ENCODE measurements around the gene CEP89.

Gene CEP89

DNA sequence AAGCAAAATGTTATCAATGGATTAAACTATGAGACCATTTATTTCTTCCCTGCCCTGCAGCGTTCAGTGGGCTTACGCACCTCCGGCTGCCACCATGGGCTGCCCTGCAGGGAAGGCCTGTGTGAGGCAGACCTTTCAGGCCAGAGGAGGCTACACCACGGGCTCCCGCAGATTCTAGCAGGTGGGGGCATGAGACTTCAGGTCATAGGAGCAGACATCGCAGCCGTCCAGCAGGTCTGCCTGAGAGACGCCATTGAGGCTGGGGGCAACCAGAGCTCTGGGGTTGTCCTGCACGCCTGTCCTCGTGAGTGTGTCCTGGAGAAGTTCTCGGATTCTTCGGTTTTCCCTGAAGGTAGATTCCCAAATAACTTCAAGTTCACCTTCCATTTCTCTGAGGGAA is 92.8 kb downstream of the CEP89 start:
- no peak for DNase-seq
- H3K27ac ChIP-seq = no peak overlapping the region
- no peaks in the 10 kb centered on the region for H3K4me1 ChIP-seq
- TF ChIP-seq, protein P1, sequence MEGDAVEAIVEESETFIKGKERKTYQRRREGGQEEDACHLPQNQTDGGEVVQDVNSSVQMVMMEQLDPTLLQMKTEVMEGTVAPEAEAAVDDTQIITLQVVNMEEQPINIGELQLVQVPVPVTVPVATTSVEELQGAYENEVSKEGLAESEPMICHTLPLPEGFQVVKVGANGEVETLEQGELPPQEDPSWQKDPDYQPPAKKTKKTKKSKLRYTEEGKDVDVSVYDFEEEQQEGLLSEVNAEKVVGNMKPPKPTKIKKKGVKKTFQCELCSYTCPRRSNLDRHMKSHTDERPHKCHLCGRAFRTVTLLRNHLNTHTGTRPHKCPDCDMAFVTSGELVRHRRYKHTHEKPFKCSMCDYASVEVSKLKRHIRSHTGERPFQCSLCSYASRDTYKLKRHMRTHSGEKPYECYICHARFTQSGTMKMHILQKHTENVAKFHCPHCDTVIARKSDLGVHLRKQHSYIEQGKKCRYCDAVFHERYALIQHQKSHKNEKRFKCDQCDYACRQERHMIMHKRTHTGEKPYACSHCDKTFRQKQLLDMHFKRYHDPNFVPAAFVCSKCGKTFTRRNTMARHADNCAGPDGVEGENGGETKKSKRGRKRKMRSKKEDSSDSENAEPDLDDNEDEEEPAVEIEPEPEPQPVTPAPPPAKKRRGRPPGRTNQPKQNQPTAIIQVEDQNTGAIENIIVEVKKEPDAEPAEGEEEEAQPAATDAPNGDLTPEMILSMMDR (IDR thresholded peaks at IDR 0.05) = no peak
- H3K9me3 ChIP-seq = no peaks in the 10 kb centered on the region
- no peak overlapping the region for H3K4me3 ChIP-seq
- intact Hi-C loops (cut with DNase I; ENCODE audit: low total_unique reads) = no loop called here
- H3K27me3 ChIP-seq = no peaks in the 10 kb centered on the region
- H3K36me3 ChIP-seq = peaks cover 18 to 57% (median 36%) of the 10 kb centered on the region in 3 donors

DNA sequence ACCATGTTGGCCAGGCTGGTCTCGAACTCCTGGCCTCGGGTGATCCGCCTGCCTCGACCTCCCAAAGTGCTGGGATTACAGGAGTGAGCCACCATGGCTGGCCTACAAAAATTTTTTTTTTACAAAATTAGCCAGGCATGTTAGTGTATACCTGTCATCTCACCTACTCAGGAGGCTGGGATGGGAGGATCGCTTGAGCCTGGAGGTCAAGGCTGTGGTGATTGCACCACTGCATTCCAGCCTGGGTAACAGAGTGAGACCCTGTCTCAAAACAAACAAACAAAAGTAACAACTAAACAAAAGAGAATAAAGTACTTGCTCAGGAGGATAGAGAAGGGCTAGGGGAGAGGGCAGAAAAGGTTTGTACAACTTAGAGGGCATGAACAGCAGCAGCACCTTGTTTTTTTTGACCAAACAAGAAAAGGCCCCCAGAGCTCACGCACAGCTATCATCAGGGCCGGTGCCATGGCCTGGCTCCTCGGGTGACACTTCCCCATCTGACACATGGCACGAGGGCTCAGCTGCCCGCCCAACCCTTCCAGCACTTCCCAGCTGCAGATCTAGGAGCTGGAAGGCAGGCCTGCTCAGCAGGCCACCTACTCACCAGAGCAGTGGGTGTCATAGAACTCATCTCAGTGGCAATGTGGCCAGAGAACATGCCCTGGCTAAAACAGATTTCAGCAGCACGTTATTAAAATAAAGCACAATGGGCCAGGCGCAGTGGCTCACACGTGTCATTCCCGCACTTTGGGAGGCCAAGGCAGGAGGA is 93.6 kb downstream of the CEP89 start:
- DNase-seq = peak in 1 of 2 donors; percentile 27
- Histone ChIP-seq H3K27ac (no peak overlapping the region), H3K9me3 (no peaks in the 10 kb centered on the region), H3K4me1 (no peaks in the 10 kb centered on the region), H3K27me3 (no peaks in the 10 kb centered on the region), H3K36me3 (peaks cover 18 to 57% (median 36%) of the 10 kb centered on the region in 3 donors), H3K4me3 (no peak overlapping the region)
- intact Hi-C loops (cut with DNase I; ENCODE audit: low total_unique reads) = no loop called here
- TF ChIP-seq, protein P1 (IDR thresholded peaks at IDR 0.05) = no peak

DNA sequence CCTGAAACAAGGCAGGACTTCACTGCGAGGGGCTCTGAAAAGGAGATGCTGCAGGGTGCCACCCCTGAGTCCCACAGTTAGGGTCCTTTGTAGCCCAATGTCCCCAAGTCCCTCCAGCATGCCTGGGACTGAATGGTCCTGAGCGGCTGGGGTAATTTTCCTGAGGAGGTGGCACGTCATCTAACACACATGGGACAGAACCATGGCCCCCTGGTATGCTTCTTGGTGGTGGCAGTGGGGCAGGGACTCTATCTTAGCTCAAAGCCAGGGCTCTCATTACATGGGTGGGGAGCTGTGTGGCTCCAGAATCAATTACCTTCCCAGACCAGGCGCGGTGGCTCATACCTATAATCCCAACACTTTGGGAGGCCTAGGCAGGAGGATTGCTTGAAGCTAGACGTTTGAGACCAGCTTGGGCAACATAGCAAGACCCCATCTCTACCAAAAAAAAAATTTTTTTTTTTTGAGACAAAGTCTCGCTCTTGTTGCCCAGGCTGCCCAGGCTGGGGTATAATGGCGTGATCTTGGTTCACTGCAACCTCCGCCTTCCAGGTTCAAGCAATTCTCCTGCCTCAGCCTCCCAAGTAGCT is 94.3 kb downstream of the CEP89 start:
- Histone ChIP-seq H3K4me3 (no peak overlapping the region), H3K9me3 (no peaks in the 10 kb centered on the region), H3K27me3 (no peaks in the 10 kb centered on the region), H3K4me1 (no peaks in the 10 kb centered on the region), H3K36me3 (peaks cover 18 to 57% (median 36%) of the 10 kb centered on the region in 3 donors), H3K27ac (no peak overlapping the region)
- TF ChIP-seq, protein P1 (IDR thresholded peaks at IDR 0.05) = no peak
- intact Hi-C loops (cut with DNase I; ENCODE audit: low total_unique reads) = no loop called here
- peak in 1 of 2 donors; percentile 24 for DNase-seq

DNA sequence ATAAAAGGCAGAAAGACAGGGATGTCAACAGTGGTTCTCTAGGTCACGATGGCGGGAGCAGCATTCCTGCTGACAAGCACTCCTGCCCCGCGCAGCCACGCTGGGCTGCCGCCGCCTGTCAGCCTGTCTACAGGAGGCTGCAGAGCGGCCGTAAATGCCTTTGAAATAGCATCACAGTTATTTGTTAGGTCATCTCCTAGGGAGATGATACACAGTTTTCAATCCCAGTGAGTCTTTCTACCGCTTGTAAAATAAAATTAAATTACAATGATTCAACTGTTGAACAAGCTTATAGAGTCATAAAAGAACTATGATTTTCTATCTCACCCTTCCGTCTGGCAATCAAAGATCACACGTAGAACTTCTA is 94.9 kb downstream of the CEP89 start:
- intact Hi-C loops (cut with DNase I; ENCODE audit: low total_unique reads) = no loop called here
- no peaks in the 10 kb centered on the region for H3K27me3 ChIP-seq
- DNase-seq = no peak
- H3K4me3 ChIP-seq = no peak overlapping the region
- TF ChIP-seq, protein P1 (IDR thresholded peaks at IDR 0.05) = no peak
- H3K36me3 ChIP-seq = peaks cover 18 to 55% (median 36%) of the 10 kb centered on the region in 3 donors
- H3K4me1 ChIP-seq = no peaks in the 10 kb centered on the region
- H3K9me3 ChIP-seq = no peaks in the 10 kb centered on the region
- H3K27ac ChIP-seq = no peak overlapping the region

DNA sequence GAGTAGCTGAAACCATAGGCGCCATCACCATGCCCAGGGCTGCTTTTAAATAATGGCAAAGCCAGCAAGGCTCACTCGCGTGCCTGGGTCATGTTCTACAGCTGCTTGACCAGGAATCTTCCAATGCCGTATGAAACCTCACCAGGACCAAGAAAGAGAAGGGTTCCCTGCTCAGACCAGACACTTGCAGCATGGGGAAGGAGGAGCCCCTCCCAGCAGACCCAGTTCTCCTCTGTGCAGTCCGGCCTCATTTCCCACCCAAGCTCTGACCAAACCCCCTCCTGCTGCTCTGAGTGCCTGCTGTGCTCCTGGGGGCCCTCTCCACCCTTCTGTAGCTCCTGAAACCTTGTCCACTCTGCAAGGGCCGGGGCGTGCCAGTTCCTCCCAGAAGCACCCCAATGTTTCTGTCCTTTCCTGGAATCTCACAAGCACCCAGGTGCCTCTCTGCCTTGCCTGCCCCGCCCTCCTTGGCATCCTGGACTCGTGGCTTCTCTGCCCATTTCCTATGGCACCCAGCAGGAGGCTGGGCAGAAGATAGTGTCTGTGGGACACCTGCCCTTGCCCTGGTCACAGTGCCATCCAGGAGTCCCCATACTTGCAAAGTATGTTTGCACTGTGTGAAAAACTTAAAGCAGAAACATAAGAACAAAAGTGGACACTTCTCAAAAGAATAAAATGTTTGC is 95.4 kb downstream of the CEP89 start:
- intact Hi-C loops (cut with DNase I; ENCODE audit: low total_unique reads) = no loop called here

More for the DNA sequence above, 95.4 kb downstream of the CEP89 start:
- peak in 1 of 2 donors; percentile 45 for DNase-seq
- Histone ChIP-seq H3K27ac (no peak overlapping the region), H3K4me3 (no peak overlapping the region), H3K27me3 (no peaks in the 10 kb centered on the region), H3K9me3 (no peaks in the 10 kb centered on the region), H3K36me3 (peaks cover 13 to 50% (median 33%) of the 10 kb centered on the region in 3 donors), H3K4me1 (no peaks in the 10 kb centered on the region)
- TF ChIP-seq, protein P1 (IDR thresholded peaks at IDR 0.05) = no peak

Data from tibial artery (tissue), 4 donors.